ENCODE data around the gene IMMP2L.
A peak's percentile ranks its signal among the peaks of the same experiment; 100 is the strongest.

IMMP2L gene

DNA sequence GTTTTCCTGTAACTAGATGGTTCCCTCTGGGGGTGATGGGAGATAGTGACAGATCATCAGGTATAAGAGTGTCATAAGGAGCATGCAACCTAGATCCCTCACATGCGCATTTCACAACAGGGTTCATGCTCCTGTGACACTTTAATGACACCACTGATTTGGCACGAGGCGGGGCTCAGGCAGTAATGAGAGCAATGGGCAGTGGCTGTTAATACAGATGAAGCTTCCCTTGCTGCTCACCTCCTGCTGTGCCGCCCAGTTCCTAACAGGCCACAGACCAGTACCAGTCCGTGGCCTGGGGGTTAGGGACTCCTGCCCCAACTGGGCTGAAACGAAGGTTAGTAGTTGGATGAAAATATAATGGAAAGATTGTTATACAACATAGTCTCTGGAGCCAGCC, 673.0 kb downstream of the IMMP2L start:
- peak; percentile 1 for DNase-seq
- H3K27me3 Mint-ChIP-seq (ENCODE audit: low read depth, poor library complexity): no peaks in the 10 kb centered on the region
- H3K27ac Mint-ChIP-seq: peak overlapping the region; percentile 17
- H3K4me1 Mint-ChIP-seq: no peaks in the 10 kb centered on the region
- no peaks in the 10 kb centered on the region for H3K36me3 Mint-ChIP-seq (ENCODE audit: low read depth)
- no peaks in the 10 kb centered on the region for H3K9me3 Mint-ChIP-seq
- H3K4me3 Mint-ChIP-seq: no peak overlapping the region
- TF ChIP-seq, protein P1, sequence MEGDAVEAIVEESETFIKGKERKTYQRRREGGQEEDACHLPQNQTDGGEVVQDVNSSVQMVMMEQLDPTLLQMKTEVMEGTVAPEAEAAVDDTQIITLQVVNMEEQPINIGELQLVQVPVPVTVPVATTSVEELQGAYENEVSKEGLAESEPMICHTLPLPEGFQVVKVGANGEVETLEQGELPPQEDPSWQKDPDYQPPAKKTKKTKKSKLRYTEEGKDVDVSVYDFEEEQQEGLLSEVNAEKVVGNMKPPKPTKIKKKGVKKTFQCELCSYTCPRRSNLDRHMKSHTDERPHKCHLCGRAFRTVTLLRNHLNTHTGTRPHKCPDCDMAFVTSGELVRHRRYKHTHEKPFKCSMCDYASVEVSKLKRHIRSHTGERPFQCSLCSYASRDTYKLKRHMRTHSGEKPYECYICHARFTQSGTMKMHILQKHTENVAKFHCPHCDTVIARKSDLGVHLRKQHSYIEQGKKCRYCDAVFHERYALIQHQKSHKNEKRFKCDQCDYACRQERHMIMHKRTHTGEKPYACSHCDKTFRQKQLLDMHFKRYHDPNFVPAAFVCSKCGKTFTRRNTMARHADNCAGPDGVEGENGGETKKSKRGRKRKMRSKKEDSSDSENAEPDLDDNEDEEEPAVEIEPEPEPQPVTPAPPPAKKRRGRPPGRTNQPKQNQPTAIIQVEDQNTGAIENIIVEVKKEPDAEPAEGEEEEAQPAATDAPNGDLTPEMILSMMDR (IDR thresholded peaks at IDR 0.05): no peak

DNA sequence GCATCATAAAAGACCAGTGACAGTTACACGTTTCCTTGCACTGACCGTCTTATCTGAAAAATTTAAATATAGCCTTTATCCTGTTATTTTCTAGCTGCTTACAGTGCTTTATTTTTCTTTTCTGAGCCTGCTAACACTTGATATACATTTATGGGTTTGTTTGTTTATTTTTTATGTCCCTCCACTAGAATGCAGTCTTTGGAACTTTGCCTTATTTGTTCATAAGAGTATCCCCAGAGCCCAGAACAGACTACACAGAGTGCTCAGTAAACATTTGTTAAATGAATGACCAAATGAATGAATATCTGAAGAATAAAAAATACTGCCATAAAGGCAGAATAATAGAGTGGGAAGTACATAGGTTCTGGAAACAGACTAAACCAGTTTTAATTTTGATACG, 673.7 kb downstream of the IMMP2L start:
- Mint-ChIP-seq H3K4me1 (no peaks in the 10 kb centered on the region), H3K9me3 (no peaks in the 10 kb centered on the region), H3K4me3 (no peak overlapping the region), H3K27me3 (ENCODE audit: low read depth, poor library complexity) (no peaks in the 10 kb centered on the region), H3K36me3 (ENCODE audit: low read depth) (no peaks in the 10 kb centered on the region), H3K27ac (no peak overlapping the region)
- TF ChIP-seq, protein P1 (IDR thresholded peaks at IDR 0.05): no peak
- no peak for DNase-seq

DNA sequence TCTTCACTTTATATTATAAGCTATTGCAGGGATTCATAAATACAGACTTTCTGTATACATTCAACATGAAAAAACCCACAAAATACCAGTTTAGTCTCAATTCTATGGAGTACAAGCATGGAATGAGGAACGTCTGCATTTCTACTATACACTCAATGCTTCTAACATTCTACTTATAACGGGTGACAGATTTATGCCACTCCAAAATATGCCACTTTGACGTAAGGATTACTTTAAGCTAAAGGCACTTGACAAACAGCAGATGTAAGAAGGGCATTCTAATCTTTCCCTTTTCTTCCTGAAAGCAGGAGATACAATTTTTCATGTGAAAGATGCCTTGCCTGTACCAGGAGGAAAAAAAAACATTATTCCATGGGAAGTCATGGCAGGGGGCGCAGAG, 676.8 kb downstream of the IMMP2L start:
- no peaks in the 10 kb centered on the region for H3K27me3 Mint-ChIP-seq (ENCODE audit: low read depth, poor library complexity)
- no peak overlapping the region for H3K27ac Mint-ChIP-seq
- H3K4me3 Mint-ChIP-seq: no peak overlapping the region
- no peaks in the 10 kb centered on the region for H3K4me1 Mint-ChIP-seq
- H3K9me3 Mint-ChIP-seq: no peaks in the 10 kb centered on the region
- TF ChIP-seq, protein P1 (IDR thresholded peaks at IDR 0.05): no peak
- DNase-seq: no peak
- no peaks in the 10 kb centered on the region for H3K36me3 Mint-ChIP-seq (ENCODE audit: low read depth)

DNA sequence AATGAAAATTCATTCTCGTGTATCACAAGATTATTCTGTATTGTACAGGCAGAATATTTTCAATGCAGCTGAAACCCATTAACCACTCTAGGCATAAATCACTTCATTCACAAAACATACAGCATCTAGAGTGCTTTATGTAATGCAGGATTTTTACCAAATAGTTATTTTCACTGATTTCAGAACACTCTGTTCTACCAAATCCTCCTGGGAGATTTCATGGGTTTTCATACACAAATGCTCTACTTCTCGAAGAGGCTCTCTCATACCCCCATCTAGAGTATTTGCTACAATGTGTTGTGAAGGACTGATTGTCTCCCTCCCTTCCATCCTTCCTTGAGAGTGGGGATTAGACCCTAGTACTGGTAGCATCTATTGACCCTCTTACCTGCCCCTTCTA, 680.6 kb downstream of the IMMP2L start:
- Mint-ChIP-seq H3K36me3 (ENCODE audit: low read depth) (no peaks in the 10 kb centered on the region), H3K9me3 (no peaks in the 10 kb centered on the region), H3K4me3 (no peak overlapping the region), H3K4me1 (no peaks in the 10 kb centered on the region), H3K27ac (no peak overlapping the region), H3K27me3 (ENCODE audit: low read depth, poor library complexity) (no peaks in the 10 kb centered on the region)
- DNase-seq: no peak
- TF ChIP-seq, protein P1 (IDR thresholded peaks at IDR 0.05): no peak

DNA sequence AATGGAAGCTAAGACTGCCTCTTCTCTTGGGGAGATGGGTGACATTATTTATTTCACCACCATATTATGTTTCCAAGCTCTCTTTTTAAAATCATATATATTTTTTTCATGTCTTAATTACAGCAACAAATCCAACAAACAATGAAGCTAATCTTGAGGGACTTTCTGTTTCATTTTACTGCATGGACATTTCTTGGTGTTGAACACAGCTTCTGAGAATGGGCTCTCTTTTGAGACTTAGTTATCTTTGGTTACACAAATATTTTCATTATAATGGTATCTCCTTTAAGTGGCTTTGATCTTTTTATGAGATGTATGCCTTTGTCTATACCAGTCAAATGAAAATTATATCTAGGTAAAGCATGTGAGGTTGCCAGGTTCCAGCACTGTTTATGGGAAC, 681.3 kb downstream of the IMMP2L start:
- H3K9me3 Mint-ChIP-seq: no peaks in the 10 kb centered on the region
- no peaks in the 10 kb centered on the region for H3K4me1 Mint-ChIP-seq
- H3K27me3 Mint-ChIP-seq (ENCODE audit: low read depth, poor library complexity): no peaks in the 10 kb centered on the region
- H3K4me3 Mint-ChIP-seq: no peak overlapping the region
- TF ChIP-seq, protein P1 (IDR thresholded peaks at IDR 0.05): no peak
- no peak for DNase-seq
- no peaks in the 10 kb centered on the region for H3K36me3 Mint-ChIP-seq (ENCODE audit: low read depth)
- no peak overlapping the region for H3K27ac Mint-ChIP-seq

DNA sequence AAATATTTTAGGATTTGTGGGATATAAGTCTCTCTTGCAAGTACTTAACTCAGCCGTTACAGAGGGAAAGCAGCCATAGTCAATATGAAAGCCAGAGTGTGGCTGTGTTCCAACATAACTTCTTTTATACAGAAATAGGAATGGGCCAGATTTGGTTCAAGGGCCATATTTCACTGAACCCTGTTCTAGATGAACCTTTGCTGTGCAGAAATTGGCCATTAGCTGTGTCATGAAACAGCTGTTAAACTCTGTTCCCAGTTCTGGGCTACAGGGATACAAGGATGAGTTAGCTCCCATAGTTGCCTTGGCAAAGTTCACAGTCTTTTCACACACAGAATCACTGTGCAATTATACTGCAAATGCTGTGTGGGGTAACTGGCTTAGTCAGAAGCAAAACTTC, 685.3 kb downstream of the IMMP2L start:
- no peak for DNase-seq
- TF ChIP-seq, protein P1 (IDR thresholded peaks at IDR 0.05): no peak
- H3K36me3 Mint-ChIP-seq (ENCODE audit: low read depth): no peaks in the 10 kb centered on the region
- H3K9me3 Mint-ChIP-seq: no peaks in the 10 kb centered on the region
- no peak overlapping the region for H3K4me3 Mint-ChIP-seq
- H3K27ac Mint-ChIP-seq: no peak overlapping the region
- no peaks in the 10 kb centered on the region for H3K27me3 Mint-ChIP-seq (ENCODE audit: low read depth, poor library complexity)
- H3K4me1 Mint-ChIP-seq: no peaks in the 10 kb centered on the region

Measured in nephron progenitor cell (in vitro differentiated cells).